ENCODE results near the gene PODXL2. TPM values are rescaled to one million over a fixed set of nuclear protein-coding genes. Genes with fewer than 3 reads are reported as not detected.

PODXL2 gene
- 1 to 10 TPM; 2.2 to 4.0 TPM for total RNA-seq
- 1 to 10 TPM; 1.3 to 1.9 TPM for polyA plus RNA-seq
- long read RNA-seq, donor 1, partial matches to known transcripts = 1 of 4 reads
- long read RNA-seq, donor 1, other reads (novel, unspliced or antisense) = 0 of 4 reads
- long read RNA-seq, donor 2, transcript PODXL2-201 (8 exons, 2,186 nt) = major isoform, 13 of 14 reads
- long read RNA-seq, donor 2, partial matches to known transcripts = 1 of 14 reads
- long read RNA-seq, donor 2, other reads (novel, unspliced or antisense) = 0 of 14 reads

GRCh38 chr3:127628788-127629466, at the start of gene PODXL2:
Gene PODXL2, plus strand, starts transcription at chr3:127629185. Its CDS starts 35 bp downstream, at chr3:127629220.
- no peaks in the 10 kb centered on the region for H3K36me3 ChIP-seq (ENCODE audit: control insufficient read depth in 1 of 2, insufficient read depth in 2 of 2, low read length in 1 of 2)

DNA sequence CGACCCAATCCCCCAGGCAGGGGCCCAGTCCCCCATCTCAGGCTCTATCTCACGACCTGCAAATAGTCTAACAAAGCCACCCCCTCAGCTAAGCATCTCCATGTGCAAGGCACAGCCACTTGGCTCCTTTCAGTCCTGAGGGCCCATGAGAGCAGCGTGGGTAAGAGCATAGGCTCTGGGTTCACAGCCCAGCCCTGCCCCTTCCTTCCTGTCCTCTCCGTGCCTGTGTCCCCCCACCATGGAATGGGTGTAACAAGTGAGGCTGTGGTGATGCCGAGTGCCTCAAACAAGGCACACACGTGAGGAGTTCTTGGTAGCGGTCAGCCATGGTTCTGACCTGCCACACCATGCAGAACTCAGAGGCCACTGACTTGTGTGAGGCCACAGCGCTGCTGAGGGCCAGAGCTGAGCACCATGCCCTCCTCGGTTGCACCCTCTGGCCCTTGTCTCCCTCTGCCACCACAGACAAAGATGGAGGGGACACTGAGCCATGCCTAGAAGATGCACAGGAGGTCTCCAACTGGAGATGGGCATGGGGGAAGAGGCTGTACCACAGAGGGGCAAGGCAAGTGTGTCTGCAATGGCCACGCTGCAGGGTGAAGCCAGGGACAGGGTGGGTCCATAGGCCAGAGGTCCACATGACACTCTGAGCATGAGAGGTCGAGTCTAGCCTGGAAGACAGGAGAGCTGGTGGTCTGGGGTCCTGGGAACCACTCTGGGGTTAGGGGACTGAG, 48.5 kb upstream of the PODXL2 start:
- DNase-seq = no peak
- WGBS, 2 donors = 90% methylated on average over 11 of the region's 11 CpGs

More at GRCh38 chr3:127628788-127629466, at the start of gene PODXL2:
- 3 to 10% methylated on average over 34 to 105 of the region's 105 CpGs for WGBS, 2 donors
- H3K4me1 ChIP-seq (ENCODE audit: control insufficient read depth in 1 of 2, insufficient read depth in 2 of 2, low read length in 2 of 2) = no peaks in the 10 kb centered on the region
- DNase-seq (peak; percentile 64 to 86), ATAC-seq (ENCODE audit: low FRiP score) (peak; percentile 66)
- intact Hi-C loops (cut with DNase I) = no loop called here
- no peaks in the 10 kb centered on the region for H3K27me3 ChIP-seq (ENCODE audit: control insufficient read depth in 1 of 2, insufficient read depth in 2 of 2, low read length in 1 of 2)
- no peak within 1 kb of the TSS for H3K27ac ChIP-seq (ENCODE audit: low read depth in 1 of 2, low read length in 2 of 2)
- H3K9me3 ChIP-seq (ENCODE audit: control insufficient read depth, low read length) = no peaks in the 10 kb centered on the region
- peak within 1 kb of the TSS; percentile 21 to 70 for H3K4me3 ChIP-seq (ENCODE audit: low read length in 2 of 2)

GRCh38 chr3:127584734-127585133, 44.3 kb upstream of the PODXL2 start:
- Histone ChIP-seq H3K4me1 (ENCODE audit: control insufficient read depth in 1 of 2, insufficient read depth in 2 of 2, low read length in 2 of 2) (no peaks in the 10 kb centered on the region), H3K27ac (ENCODE audit: low read depth in 1 of 2, low read length in 2 of 2) (no peak overlapping the region), H3K27me3 (ENCODE audit: control insufficient read depth in 1 of 2, insufficient read depth in 2 of 2, low read length in 1 of 2) (no peaks in the 10 kb centered on the region), H3K36me3 (ENCODE audit: control insufficient read depth in 1 of 2, insufficient read depth in 2 of 2, low read length in 1 of 2) (no peaks in the 10 kb centered on the region), H3K4me3 (ENCODE audit: low read length in 2 of 2) (no peak overlapping the region), H3K9me3 (ENCODE audit: control insufficient read depth, low read length) (no peaks in the 10 kb centered on the region)
- intact Hi-C loops (cut with DNase I) = no loop called here
- ATAC-seq (ENCODE audit: low FRiP score) (no peak), DNase-seq (no peak)
- 94 to 96% methylated on average over 6 of the region's 6 CpGs for WGBS, 2 donors

More for the DNA sequence above, 48.5 kb upstream of the PODXL2 start:
- intact Hi-C loops (cut with DNase I) = no loop called here
- ATAC-seq (ENCODE audit: low FRiP score) = no peak
- Histone ChIP-seq H3K4me1 (ENCODE audit: control insufficient read depth in 1 of 2, insufficient read depth in 2 of 2, low read length in 2 of 2) (no peaks in the 10 kb centered on the region), H3K4me3 (ENCODE audit: low read length in 2 of 2) (no peak overlapping the region), H3K27me3 (ENCODE audit: control insufficient read depth in 1 of 2, insufficient read depth in 2 of 2, low read length in 1 of 2) (no peaks in the 10 kb centered on the region), H3K9me3 (ENCODE audit: control insufficient read depth, low read length) (no peaks in the 10 kb centered on the region), H3K27ac (ENCODE audit: low read depth in 1 of 2, low read length in 2 of 2) (no peak overlapping the region), H3K36me3 (ENCODE audit: control insufficient read depth in 1 of 2, insufficient read depth in 2 of 2, low read length in 1 of 2) (no peaks in the 10 kb centered on the region)

- Histone ChIP-seq H3K9me3 (ENCODE audit: control insufficient read depth, low read length) (no peaks in the 10 kb centered on the region), H3K27me3 (ENCODE audit: control insufficient read depth in 1 of 2, insufficient read depth in 2 of 2, low read length in 1 of 2) (no peaks in the 10 kb centered on the region), H3K4me3 (ENCODE audit: low read length in 2 of 2) (no peak overlapping the region), H3K36me3 (ENCODE audit: control insufficient read depth in 1 of 2, insufficient read depth in 2 of 2, low read length in 1 of 2) (no peaks in the 10 kb centered on the region), H3K4me1 (ENCODE audit: control insufficient read depth in 1 of 2, insufficient read depth in 2 of 2, low read length in 2 of 2) (no peaks in the 10 kb centered on the region), H3K27ac (ENCODE audit: low read depth in 1 of 2, low read length in 2 of 2) (no peak overlapping the region)
- intact Hi-C loops (cut with DNase I) = no loop called here
- 57 to 62% methylated on average over 4 of the region's 4 CpGs for whole genome bisulfite sequencing, 2 donors
- DNase-seq (no peak), ATAC-seq (ENCODE audit: low FRiP score) (no peak)
Observed at GRCh38 chr3:127585163-127585812, 43.7 kb upstream of the PODXL2 start.

DNA sequence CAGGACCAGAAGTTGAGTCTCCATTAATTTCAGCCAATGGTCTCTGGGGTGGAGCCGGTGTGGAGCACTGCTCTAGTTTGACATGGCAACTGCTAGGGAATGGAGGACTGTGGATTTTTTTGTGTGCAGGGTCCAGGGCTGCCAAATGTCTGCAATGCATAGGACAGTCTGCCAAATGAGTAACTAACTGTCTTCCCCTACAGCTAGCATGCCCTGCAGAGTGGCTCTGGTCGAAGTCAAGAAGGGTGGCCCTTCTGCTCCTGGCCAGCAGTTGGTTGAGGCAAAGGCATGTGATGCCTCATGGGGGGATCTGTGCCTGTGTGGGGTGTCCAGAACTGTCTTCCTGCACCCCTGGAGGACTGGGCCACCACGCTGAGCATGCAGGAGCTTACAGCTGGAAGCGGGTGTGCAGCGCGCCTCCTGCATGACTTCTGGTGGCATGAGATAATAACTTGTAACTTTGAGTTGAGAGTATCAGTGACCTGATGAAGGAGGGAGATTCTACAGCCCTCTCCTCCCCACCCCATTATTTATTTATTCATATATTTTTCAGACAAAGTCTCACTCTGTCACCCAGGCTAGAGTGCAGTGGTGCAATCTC, 43.1 kb upstream of the PODXL2 start:
- intact Hi-C loops (cut with DNase I) = no loop called here
- ATAC-seq (ENCODE audit: low FRiP score) (no peak), DNase-seq (no peak)
- Histone ChIP-seq H3K4me1 (ENCODE audit: control insufficient read depth in 1 of 2, insufficient read depth in 2 of 2, low read length in 2 of 2) (no peaks in the 10 kb centered on the region), H3K9me3 (ENCODE audit: control insufficient read depth, low read length) (no peaks in the 10 kb centered on the region), H3K4me3 (ENCODE audit: low read length in 2 of 2) (no peak overlapping the region), H3K27ac (ENCODE audit: low read depth in 1 of 2, low read length in 2 of 2) (no peak overlapping the region), H3K27me3 (ENCODE audit: control insufficient read depth in 1 of 2, insufficient read depth in 2 of 2, low read length in 1 of 2) (no peaks in the 10 kb centered on the region), H3K36me3 (ENCODE audit: control insufficient read depth in 1 of 2, insufficient read depth in 2 of 2, low read length in 1 of 2) (no peaks in the 10 kb centered on the region)
- 82 to 87% methylated on average over 6 of the region's 6 CpGs for WGBS, 2 donors

GRCh38 chr3:127587876-127588275, 41.1 kb upstream of the PODXL2 start:
- no peaks in the 10 kb centered on the region for H3K27me3 ChIP-seq (ENCODE audit: control insufficient read depth in 1 of 2, insufficient read depth in 2 of 2, low read length in 1 of 2)
- DNase-seq (no peak), ATAC-seq (ENCODE audit: low FRiP score) (no peak)
- 77 to 81% methylated on average over 4 of the region's 4 CpGs for WGBS, 2 donors
- no peaks in the 10 kb centered on the region for H3K9me3 ChIP-seq (ENCODE audit: control insufficient read depth, low read length)
- no peaks in the 10 kb centered on the region for H3K36me3 ChIP-seq (ENCODE audit: control insufficient read depth in 1 of 2, insufficient read depth in 2 of 2, low read length in 1 of 2)
- no peaks in the 10 kb centered on the region for H3K4me1 ChIP-seq (ENCODE audit: control insufficient read depth in 1 of 2, insufficient read depth in 2 of 2, low read length in 2 of 2)
- no peak overlapping the region for H3K4me3 ChIP-seq (ENCODE audit: low read length in 2 of 2)
- H3K27ac ChIP-seq (ENCODE audit: low read depth in 1 of 2, low read length in 2 of 2) = no peak overlapping the region
- intact Hi-C loops (cut with DNase I) = no loop called here

- no peaks in the 10 kb centered on the region for H3K4me1 ChIP-seq (ENCODE audit: control insufficient read depth in 1 of 2, insufficient read depth in 2 of 2, low read length in 2 of 2)
- intact Hi-C loops (cut with DNase I) = no loop called here
- H3K4me3 ChIP-seq (ENCODE audit: low read length in 2 of 2) = peak overlapping the region in 1 of 2 donors; percentile 89
- H3K36me3 ChIP-seq (ENCODE audit: control insufficient read depth in 1 of 2, insufficient read depth in 2 of 2, low read length in 1 of 2) = no peaks in the 10 kb centered on the region
- H3K27me3 ChIP-seq (ENCODE audit: control insufficient read depth in 1 of 2, insufficient read depth in 2 of 2, low read length in 1 of 2) = no peaks in the 10 kb centered on the region
- ATAC-seq (ENCODE audit: low FRiP score) (no peak), DNase-seq (no peak)
- H3K9me3 ChIP-seq (ENCODE audit: control insufficient read depth, low read length) = no peaks in the 10 kb centered on the region
- WGBS, 2 donors = 11 to 13% methylated on average over 12 of the region's 12 CpGs
- no peak overlapping the region for H3K27ac ChIP-seq (ENCODE audit: low read depth in 1 of 2, low read length in 2 of 2)
Observed at GRCh38 chr3:127588806-127589577, 40.0 kb upstream of the PODXL2 start.
